ENCODE measurements around the gene TSPAN18.
A peak's percentile ranks its signal among the peaks of the same experiment; 100 is the strongest.

TSPAN18 gene

DNA sequence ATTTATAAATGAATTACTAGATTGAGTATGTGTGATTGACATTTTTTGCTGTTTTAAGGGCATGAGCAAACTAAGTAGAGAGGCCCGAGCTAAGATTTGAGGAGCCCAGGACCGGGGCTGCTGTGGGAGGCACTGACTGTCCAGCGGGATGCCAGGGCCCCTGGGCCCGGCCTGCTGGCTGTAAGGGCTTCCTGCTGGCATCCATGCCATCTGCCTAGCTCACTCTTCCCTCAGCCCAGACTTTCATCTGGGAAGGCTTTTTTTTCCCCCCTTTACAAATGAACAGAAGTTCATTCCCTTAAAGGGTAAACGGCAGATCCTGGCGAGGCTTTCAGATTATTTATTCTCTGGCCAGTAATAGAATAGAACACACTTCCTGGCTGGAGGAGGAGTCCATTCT lies 239.9 kb downstream of the TSPAN18 start:
- no peak for DNase-seq

DNA sequence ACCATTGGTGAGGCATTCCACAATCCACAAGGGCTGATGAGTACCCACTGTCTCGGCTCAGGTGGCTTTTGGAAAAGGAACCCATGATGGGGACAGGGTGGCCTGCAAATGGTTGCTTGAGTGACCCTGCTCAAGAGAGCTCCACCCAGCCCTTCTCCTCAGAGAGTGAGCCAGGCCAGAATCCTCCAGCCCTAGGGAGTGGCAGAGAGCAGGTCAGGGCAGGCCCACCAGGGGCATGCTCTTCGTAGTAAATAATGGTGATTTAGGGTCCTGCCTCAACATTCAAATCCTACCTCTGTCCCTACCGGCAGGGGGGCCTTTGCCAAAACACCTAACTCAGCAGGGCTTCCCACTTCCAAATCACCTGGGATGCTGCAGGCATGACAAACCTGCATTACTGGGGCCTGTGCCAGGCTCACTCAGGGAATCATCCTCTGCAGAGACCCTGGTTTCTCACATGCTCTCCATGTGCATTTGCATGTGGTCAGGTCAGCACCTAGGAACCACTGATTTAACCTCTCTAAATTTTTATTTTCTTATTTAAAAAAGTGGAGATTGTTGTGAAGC lies 241.3 kb downstream of the TSPAN18 start:
- no peak for DNase-seq

DNA sequence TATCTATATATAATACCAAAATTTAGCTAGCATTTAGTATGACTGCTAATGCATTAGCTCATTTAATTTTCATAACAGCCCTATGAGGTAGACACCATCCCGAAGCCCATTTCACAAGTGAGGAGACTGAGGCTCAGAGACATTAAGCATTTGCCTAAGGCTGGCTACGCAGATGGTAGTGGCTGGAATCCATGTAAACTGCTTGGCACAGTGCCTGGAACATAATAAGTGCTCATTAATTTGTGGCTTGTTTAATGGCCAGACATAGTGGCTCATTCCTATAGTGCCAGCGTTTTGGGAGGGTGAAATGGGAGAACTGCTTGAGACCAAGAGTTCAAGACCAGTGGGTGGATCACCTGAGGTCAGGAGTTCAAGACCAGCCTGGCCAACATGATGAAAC lies 241.7 kb downstream of the TSPAN18 start:
- no peak for DNase-seq

DNA sequence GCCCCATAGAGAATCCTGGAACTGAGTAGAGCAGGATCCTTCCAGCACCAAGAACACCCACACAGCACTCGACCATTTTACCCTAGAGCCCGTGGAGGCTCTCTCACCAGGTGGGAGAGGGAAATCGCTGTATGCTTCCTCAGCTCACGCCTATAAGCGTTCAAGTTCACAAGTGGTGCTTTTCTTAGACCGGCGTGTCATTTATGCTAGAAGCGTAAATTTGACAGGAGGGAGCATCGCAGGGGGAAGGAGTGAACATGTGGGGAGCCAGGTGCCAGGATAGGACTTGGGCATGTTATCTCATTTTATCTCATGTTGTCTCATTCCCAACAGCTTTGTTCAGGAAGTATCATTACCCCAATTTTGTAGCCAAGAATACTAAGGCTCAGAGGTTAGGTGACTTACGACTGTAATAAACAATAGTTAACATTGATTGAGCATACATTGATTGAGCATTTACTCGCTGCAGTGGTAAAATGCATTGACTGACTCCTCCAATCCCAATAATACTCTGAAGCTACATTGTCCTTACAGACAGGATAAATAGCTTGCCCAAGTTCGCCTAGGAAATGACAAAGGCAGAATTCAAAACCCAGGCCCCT lies 243.0 kb downstream of the TSPAN18 start:
- no peak for DNase-seq

DNA sequence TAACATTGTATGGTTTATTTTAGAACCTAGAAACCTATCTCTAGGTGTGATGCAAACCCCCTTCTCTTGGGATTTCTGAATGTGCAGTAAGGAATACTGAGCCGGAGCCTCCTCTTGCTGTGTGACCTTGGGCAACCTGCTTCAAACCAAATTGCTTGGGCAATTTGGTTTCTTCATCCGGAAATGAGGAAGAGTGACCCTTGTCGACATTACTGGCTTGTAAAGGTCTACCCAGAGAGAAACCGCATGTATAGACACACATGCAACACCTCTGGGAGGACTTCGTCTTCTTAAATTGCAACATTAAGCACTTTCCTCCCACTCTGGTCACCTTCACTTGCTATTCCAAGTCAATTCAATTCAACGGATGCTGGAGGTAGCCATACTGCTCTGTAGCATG lies 243.5 kb downstream of the TSPAN18 start:
- no peak for DNase-seq

DNA sequence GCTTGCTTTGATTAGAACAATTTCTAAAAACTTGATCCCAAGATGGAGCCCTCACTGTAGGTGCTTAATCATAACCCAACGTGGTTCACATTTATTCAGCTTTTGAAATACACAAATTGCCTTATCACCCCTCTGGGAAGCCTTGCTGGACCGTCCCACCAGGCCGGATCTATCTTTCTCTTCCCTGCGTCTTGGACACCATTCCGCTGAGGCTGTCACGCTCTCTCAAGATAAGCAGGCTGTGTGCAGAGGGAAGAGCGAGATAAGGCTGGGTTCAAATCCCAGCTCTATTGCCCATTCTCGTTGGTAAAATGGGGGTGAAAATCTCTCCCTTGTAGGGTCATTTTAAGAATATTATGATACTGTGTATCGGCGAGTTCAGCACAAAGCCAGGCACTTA lies 244.4 kb downstream of the TSPAN18 start:
- no peak for DNase-seq

DNA sequence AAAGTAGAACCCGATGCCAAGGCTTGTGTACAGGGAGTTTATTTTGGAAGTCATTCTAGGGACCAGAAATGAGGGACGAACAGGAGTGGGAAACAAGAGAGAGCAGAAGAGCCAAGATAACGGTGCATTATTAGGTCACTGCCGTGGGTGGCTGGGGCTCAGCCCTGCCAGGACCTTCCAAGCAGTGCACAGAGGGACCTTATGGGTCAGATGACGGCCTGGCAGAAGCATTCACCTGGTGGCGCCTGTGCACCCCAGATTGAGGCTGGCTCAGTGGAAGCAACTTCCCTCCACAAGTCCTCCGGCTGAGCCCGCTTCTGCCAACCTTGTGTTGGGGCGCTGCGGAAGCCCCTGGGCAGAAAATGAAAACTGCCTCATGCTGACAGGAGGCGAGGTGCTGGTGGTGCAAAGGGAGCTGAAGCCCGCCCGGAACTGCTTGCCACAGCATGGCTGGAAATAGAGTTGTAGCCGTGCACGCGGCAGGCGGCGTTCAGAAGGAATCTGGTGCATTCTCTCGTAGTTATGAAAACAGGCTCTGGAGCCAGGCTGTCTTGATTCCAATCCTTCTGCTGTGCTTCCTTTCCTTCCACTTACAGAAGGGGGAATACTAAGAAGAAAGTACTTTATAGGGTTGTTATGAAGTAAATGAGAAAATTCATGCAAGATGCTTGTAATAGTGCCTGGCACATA lies 246.1 kb downstream of the TSPAN18 start:
- peak; percentile 28 for DNase-seq

DNA sequence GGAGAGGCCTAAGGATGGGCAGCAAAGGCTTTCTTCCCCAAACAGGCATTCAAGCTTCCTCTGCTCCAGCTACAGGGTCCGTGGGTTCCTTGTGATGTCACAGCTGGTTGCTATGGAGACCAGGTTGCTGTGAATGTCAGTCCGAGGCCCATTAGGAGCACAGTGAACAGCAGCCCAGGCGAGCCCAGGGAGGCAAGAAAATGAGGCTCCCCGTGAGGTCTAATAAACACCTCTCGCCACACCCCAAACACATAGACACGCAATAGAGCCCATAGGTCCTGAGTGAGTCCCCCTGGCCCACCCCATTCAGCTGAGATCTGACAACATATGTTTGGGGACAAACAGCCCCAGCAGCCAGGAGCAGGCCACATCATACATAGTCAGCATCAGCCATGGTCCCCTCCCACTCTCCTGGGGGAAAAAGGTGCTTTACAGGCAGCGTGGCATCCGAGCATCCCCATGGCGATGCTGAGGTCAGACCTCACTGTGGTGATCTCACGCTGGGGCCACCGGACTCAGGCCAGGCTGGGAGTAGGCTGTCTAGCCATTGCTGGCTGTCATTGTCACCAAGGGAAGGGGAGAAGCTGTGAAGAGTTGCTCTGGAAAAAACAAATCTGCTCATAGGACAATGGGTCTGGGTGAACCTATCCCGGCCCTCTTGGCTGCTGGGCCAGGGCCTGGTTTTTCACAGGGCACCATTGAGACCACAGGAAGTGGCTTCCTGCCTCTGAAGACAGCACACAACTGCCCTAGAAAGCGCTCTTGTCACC lies 247.1 kb downstream of the TSPAN18 start:
- DNase-seq, result no peak

DNA sequence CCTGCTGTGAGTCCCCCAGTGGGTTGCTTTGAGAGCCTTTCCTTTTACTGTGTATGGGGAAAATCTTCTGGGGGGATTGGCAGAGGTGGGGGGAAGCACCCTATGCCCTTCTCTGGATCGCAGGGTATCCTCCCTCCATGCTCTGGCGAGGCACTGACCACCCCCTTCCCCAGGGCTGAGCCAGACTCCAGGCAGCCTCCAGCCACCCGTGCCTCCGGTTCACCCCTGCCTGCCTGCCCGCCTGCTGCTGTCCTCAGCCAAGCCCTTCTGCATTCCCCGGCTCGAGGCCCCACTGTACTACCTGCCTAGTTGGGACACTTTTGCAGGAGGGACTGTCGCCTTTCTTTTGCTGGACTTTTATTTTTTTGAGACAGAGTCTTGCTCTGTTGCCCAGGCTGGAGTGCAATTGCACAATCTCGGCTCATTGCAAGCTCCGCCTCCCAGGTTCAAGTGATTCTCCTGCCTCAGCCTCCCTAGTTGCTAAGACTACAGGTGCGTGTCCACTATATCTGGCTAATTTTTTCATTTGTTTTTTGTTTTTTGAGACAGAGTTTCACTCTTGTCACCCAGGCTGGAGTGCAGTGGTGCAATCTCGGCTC lies 247.7 kb downstream of the TSPAN18 start:
- no peak for DNase-seq

DNA sequence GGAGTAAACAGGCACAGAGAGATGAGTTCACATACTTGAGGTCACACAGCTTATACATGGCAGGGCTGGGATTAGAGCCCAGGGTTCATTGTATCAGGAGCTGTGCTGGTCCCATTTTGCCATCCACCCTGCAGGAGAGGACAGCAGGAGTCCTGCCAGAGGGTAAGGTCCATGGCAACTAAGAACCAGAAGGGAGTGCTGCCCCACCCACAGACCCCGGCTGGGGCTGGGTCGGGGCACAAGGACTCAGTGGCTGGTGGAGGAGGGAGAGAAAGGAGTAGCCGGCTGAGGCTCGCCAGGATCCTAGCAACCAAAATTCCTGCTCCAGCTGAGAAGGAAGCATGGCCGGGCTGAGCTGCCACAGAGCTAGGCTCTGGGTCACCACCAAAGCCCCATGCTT lies 249.8 kb downstream of the TSPAN18 start:
- no peak for DNase-seq

DNA sequence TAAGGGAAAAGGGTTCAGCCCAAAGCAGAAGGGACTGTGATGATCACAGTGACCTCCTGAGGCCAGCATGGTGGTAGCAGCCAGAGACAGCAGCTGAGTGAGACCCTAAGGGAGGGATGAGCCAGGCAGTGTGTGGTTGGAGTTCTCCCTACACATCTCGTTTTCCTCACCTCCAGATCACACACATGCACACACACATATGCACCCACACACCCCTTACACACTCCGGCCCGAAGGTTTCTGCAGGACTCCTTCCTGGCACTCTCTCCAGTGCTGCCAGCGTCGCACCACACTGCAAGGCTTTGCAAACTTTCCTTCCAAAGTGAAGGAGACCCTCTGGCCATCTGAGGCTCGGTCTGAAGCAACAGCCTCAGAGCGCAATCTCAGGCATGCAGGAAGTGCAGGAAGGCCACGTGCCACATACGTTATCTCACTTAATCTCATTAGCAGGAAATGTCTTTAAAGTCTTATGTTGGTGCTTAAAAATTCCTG lies 250.8 kb downstream of the TSPAN18 start:
- DNase-seq, result peak; percentile 9

DNA sequence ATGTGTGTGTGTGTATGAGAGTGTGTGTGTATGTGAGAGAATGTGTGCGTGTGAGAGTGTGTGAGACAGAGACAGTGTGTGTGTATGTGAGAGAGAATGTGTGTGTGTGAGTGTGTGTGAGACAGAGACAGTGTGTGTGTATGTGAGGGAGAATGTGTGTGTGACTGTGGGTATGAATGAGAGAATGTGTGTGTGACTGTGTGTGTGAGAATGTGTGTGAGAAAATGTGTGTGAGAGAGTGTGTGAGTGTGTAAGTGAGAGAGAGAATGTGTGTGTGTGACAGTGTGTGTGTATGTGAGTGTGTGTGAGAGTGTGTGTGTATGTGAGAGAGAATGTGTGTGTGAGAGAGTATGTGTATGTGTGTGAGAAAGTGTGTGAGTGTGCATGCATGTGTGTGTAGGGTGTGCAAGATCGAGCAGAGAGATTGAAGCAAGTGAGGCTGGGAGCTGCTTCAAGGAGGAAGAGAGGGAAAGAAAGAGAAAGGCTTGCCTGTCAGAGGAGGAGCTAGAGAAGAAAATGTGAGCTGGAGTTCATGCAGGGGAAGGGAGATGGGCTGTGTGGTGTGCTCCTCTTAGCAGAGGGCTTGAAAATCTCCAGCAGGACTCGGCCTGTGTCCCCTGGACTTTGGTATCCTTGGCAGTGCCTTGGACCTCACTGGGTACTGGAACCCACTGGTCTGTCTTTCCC lies 251.7 kb downstream of the TSPAN18 start:
- no peak for DNase-seq

DNA sequence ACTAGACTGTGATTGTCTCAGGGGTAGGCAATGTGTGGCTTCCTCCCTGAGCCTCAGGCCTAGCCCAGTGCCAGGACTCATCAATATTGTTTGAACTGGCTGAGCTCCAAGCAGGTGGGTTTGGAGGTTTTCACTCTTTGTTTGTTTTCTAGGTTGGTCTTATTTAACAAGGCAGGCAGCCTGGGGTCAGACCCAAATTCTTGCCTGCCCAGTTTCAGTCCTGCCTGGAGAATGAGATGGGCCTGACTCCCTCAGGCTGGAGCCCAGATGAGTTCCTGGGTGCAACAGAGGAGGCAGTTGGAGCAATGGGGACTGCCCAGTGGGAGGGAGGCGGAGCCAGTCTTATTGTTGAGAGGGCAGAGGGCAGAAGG lies 252.2 kb downstream of the TSPAN18 start:
- no peak for DNase-seq

DNA sequence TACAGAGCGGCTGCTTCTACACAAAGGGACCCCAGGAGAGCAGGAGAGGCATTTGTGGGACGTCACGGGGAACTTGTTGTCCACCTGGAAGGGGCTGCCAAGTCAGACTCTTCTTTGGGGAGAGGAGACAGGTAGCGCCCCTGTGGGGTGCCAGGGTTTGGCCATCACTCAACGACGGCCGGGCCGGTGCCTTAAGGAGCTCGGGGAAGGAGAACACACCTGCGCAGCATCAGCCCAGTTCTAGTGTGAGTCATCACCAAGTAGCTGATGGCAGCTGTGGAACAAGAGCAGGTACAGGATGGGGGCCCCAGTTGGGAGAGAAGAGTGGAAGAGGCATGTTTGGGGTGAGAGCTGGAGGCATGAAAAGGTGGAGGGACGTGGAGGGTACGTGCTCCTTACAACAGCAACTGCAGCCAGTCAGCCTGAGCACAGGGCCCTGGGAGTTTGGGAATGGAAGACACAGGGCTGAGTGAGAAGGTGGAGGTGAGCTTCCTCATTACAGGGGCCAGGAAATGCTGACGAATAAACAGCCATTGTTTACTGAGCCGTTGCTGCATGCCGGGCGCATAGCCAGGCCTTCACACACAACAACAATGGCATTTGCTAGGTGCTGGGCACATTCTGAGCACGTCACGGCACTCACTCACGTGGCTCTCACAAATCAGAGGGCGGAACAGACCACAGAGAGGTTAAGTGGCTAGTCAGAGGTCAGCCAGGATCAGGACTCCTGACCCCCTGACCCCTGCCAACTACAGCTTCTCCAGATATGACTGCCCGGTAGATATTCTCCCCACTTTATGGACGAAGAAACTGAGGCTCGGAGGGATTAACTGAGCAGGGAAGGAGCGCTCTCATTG lies 253.0 kb downstream of the TSPAN18 start:
- DNase-seq, result no peak

DNA sequence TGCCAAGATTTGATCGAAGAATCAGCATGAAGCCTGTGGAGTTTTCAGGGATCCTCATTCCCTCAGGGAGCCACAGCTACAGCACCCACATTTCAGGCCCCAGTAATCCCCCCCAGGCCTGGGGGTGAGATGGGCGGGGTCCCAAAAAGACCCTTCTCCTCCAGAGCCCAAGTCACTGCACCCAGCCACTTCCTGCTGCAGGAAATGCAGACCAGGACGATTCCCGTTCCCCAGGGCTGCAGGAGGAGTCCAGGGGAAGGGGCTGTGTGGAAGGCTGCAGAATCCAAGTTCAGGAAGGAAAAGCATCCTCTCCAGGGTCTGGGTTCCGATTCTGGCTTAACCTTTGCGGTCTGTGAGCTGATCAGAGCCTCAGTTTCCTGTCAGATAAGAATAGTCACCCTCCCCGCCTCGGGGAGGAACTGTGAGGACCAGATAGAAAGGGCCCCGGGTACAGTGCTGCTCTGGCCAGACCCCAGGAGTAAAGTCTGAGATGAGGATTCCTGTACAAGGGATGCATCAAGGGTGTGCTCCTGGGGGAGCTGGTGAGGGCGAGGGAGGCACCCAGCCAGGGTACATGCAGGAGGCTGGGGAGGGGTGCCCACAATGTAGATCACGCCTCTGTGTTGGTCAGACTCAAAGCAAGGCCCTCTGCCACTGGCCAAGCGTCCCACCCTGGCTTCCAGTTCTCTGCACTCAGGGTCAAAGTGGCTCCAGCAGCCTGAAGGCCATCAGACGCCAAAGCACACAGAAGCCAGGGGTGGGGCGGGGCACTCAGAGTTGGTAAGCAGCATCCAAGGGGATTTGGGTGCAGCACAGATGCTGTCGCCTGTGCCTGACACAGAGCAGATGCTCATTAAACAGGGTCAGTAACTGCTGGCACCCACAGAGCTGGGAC lies 254.0 kb downstream of the TSPAN18 start:
- no peak for DNase-seq

Data from fibroblast of skin of back (primary cell).